Upper lobe of right lung (tissue), 1 donor: ENCODE measurements around the gene RAD51B. TPM values are rescaled to one million over a fixed set of nuclear protein-coding genes. Genes with fewer than 3 reads are reported as not detected.

Experiments used
- ATAC-seq: fragments of 200-7000 bp; cut with Tn5 transposase; one replicate; pipeline ENCODE4 v1.9.1; 2020; ENCODE audit warnings: mild to moderate bottlenecking, moderate library complexity
- DNase-seq: peaks from one replicate; pipeline ENCODE4 v3.0.0-alpha.2; 2020
- H3K27ac ChIP-seq: fragments of 200-600 bp; one replicate; pipeline ENCODE4 v1.8.0; 2022
- H3K27me3 ChIP-seq: fragments of 200-600 bp; one replicate; pipeline ENCODE4 v1.8.0; 2022; ENCODE audit warnings: mild to moderate bottlenecking
- H3K36me3 ChIP-seq: fragments of 200-600 bp; one replicate; pipeline ENCODE4 v1.8.0; 2022
- H3K4me1 ChIP-seq: fragments of 200-600 bp; one replicate; pipeline ENCODE4 v1.8.0; 2022
- H3K4me3 ChIP-seq: fragments of 200-600 bp; one replicate; pipeline ENCODE4 v1.8.0; 2022; ENCODE audit warnings: mild to moderate bottlenecking
- H3K9me3 ChIP-seq: fragments of 200-600 bp; one replicate; pipeline ENCODE4 v1.8.0; 2022
- intact Hi-C: fragments of 100-400 bp; cut with DNase I; formaldehyde crosslinking; loops from one replicate; pipeline ENCODE4 v1.11.0; 2022
- total RNA-seq: library from RNA; stranded (reverse); fragmentation: NEBNext Ultra II Directional; extraction: Animal tissue kit (Norgen Biotek cat#: 25700); gene quantifications from one replicate; pipeline ENCODE4 v1.2.1, GENCODE V29; 2021
- TF ChIP-seq, protein P1 (sequence below): fragments of 200-600 bp; IDR thresholded peaks from one replicate; pipeline ENCODE4 v1.8.0; 2022; ENCODE audit warnings: antibody characterized with exemption
- donor health status: DM: no; HTN: yes; CAD: no; lungs with severe emphysema.

Gene RAD51B
- total RNA-seq, 1 donor from 2014 or later, result 11.5 TPM

DNA sequence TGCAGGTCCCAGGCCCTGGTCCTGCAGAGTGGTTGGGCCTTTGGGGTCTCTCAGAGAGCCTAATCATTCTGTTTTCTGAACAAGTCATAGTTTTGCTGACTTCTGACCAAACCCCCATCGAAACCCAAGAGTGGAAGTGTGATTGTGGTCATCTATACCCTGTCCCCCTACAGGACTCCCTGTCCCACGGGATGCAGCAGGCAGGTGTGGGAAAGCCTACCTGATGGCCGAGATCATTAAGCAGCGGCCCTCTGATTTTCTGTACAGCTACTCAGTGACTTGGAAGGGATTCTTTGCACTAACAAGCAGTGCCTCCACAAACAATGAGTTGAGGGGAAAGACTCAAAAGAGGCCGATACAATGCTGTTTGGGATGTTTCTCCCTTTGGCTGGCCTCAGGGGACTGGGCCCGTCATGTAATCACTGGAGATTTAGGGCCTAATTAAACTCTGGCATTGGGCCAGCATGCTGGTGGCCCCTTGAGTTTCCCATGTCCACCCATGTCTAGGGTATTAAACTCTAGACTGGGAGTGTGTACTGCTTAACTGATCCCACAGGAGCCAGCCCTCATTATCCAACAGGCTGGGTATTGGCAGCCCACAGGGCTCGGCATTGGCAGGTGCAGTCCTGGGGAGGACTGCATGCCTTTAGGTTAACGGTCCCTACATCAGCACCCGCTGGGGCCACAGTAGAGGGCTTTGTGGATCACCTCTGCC is 780.5 kb downstream of the RAD51B start:
- Histone ChIP-seq H3K27me3 (no peaks in the 10 kb centered on the region), H3K9me3 (no peaks in the 10 kb centered on the region), H3K4me1 (peaks cover 29% of the 10 kb centered on the region), H3K27ac (peak overlapping the region; percentile 91), H3K4me3 (no peak overlapping the region), H3K36me3 (no peaks in the 10 kb centered on the region)
- TF ChIP-seq, protein P1, sequence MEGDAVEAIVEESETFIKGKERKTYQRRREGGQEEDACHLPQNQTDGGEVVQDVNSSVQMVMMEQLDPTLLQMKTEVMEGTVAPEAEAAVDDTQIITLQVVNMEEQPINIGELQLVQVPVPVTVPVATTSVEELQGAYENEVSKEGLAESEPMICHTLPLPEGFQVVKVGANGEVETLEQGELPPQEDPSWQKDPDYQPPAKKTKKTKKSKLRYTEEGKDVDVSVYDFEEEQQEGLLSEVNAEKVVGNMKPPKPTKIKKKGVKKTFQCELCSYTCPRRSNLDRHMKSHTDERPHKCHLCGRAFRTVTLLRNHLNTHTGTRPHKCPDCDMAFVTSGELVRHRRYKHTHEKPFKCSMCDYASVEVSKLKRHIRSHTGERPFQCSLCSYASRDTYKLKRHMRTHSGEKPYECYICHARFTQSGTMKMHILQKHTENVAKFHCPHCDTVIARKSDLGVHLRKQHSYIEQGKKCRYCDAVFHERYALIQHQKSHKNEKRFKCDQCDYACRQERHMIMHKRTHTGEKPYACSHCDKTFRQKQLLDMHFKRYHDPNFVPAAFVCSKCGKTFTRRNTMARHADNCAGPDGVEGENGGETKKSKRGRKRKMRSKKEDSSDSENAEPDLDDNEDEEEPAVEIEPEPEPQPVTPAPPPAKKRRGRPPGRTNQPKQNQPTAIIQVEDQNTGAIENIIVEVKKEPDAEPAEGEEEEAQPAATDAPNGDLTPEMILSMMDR, result no peak
- intact Hi-C loops, result no loop called here
- DNase-seq (peak; percentile 42), ATAC-seq (no peak)

DNA sequence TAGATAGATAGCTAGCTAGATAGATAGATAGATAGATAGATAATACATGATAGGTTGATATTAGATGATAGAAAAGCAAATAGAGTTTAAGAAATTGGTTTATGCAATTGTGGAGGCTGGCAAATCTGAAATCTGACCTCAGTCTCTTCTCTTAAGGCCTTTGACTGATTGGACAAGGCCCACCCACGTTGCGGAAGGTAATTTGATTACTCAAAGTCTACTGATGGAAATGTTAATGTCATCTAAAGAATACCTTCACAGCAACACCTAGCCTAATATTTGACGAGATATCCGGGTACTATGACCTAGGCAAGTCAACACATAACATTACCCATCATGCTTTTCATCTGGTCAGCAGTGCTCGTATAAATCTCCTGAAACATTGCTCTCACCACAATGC is 782.9 kb downstream of the RAD51B start:
- intact Hi-C loops, result no loop called here
- no peak for DNase-seq
- TF ChIP-seq, protein P1, result no peak
- Histone ChIP-seq H3K27ac (no peak overlapping the region), H3K9me3 (no peaks in the 10 kb centered on the region), H3K27me3 (no peaks in the 10 kb centered on the region), H3K4me3 (no peak overlapping the region), H3K36me3 (no peaks in the 10 kb centered on the region), H3K4me1 (peaks cover 41% of the 10 kb centered on the region)
- no peak for ATAC-seq

DNA sequence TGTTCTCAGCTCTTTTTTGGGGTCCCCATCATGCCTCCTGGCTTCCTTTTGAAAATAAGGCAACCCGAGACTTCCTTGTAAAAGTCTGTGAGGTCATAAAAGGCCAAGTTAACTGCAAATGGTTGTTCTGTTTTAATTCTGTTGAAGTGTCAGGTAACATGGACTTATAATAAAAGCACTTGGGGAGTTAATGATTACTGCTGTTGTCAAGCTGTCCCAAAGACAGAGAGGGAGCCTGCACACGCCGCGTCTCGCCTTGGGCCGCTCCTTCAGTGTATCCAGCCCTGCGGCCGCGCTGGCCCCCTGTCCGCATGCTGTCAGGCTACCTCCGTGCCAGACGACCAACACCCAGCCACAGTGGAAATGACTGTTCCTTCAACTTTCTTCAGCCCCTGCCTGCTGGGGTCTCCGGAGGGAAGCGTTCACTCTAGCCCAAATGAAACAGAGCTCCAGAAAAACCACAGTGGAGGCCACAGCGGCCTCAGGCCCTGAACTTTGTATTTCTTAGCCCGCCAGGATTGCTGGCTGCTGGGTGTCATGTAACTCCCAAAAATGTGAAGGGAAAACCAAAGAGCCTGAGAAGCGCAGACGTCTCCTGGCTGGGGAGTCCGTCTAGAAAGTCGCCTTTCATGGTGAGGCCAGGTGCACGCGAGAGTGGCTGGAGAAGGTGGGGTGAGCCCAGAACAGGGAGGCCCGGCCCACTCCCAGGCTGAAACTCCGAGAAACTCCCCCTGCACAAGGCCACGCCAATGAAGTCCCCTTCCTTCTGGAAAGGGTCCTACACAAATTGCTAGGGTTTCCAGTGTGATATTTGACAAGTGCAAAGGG is 784.2 kb downstream of the RAD51B start:
- Histone ChIP-seq H3K36me3 (no peaks in the 10 kb centered on the region), H3K27me3 (no peaks in the 10 kb centered on the region), H3K9me3 (no peaks in the 10 kb centered on the region), H3K4me1 (peaks cover 42% of the 10 kb centered on the region), H3K4me3 (no peak overlapping the region), H3K27ac (no peak overlapping the region)
- ATAC-seq (peak; percentile 24), DNase-seq (peak; percentile 68)
- TF ChIP-seq, protein P1, result no peak
- intact Hi-C loops, result no loop called here

DNA sequence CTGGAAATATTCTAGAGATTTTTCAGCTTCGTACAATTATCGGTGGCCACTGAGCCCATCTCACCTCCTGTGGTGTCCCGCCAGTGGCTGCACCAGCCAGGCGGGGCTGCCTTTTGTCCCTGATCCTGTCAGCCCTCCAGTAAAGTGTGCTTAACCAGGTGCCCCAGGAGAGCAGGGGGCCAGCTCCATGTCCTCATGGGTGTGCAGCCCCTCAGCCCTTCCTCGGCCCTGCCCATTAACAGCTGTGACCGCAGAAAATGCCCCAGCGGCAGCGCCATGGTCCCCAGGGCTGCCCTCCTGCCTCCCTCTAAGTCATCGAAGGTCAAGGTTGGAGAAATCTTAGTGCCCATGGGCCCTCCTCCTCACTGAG is 784.8 kb downstream of the RAD51B start:
- H3K36me3 ChIP-seq, result no peaks in the 10 kb centered on the region
- TF ChIP-seq, protein P1, result no peak
- peak; percentile 53 for DNase-seq
- H3K9me3 ChIP-seq, result no peaks in the 10 kb centered on the region
- peaks cover 36% of the 10 kb centered on the region for H3K4me1 ChIP-seq
- intact Hi-C loops, result no loop called here
- no peaks in the 10 kb centered on the region for H3K27me3 ChIP-seq
- H3K4me3 ChIP-seq, result no peak overlapping the region
- ATAC-seq, result no peak
- H3K27ac ChIP-seq, result no peak overlapping the region

DNA sequence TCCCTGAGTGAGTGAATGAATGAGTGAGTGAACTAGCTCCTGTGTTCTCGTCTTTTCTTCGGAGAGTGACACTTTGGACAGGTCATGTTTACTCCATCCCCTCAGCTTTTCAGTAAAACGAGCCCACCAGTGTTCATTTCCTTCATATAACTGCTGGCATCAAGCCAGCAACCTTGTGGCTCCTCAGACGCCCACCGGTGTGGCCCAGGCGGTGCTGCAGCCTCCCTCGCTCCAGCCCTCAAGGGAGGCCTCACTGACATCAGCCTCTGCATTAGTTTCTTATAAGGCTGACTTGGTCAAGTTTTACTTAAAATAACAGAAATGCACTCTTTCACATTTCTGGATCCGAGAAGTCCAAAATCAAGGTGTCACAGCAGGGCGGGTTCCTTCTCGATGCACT is 785.2 kb downstream of the RAD51B start:
- ATAC-seq, result no peak
- DNase-seq, result peak; percentile 15
- H3K27me3 ChIP-seq, result no peaks in the 10 kb centered on the region
- no peak overlapping the region for H3K27ac ChIP-seq
- intact Hi-C loops, result no loop called here
- no peak overlapping the region for H3K4me3 ChIP-seq
- H3K36me3 ChIP-seq, result no peaks in the 10 kb centered on the region
- peaks cover 32% of the 10 kb centered on the region for H3K4me1 ChIP-seq
- H3K9me3 ChIP-seq, result no peaks in the 10 kb centered on the region
- TF ChIP-seq, protein P1, result no peak
